SK-N-SH (cell line): ENCODE measurements around the gene COPE. TPM values are rescaled to one million over a fixed set of nuclear protein-coding genes. Genes with fewer than 3 reads are reported as not detected.

Experiments
- CTCF ChIA-PET: fragments of 300-600, 350-600 bp; formaldehyde crosslinking; extraction: SDS; loops from one replicate; lab custom pipeline; 2021; lab: Yijun Ruan, JAX
- POLR2A ChIA-PET: fragments of 350-600 bp; sonication (Branson Sonifier 250); formaldehyde crosslinking; extraction: SDS; loops from one replicate; lab custom pipeline; 2020; ENCODE audit warnings: antibody characterized with exemption, inconsistent platforms; lab: Yijun Ruan, JAX
- DNase-seq: peaks from one replicate; pipeline ENCODE4 v3.0.0; 2012
- H2AFZ ChIP-seq: fragments of 200-600 bp; sonication (generic); 2 replicates; pipeline ENCODE4 v1.8.1; 2016; ENCODE audit warnings: antibody characterized with exemption, mild to moderate bottlenecking, low read depth
- H3F3A ChIP-seq: fragments of 200-600 bp; sonication (generic); replicated peaks from 2 replicates; pipeline ENCODE3; 2016; ENCODE audit warnings: antibody characterized with exemption, mild to moderate bottlenecking; ENCODE audit not compliant: insufficient read depth
- H3K27ac ChIP-seq, 2 experiments: fragments of 200-500 bp in 1 of 2; fragments of 200-600 bp in 1 of 2; sonication (Bioruptor generic) in 1 of 2; sonication (generic), shearing (Covaris generic) in 1 of 2; 2 replicates each; pipeline versions ENCODE4 v1.5.1 to v1.6.1; 2014 to 2016; ENCODE audit warnings: low read depth in 2 of 2, inconsistent platforms in 1 of 2, low read length in 1 of 2, mild to moderate bottlenecking in 1 of 2, mixed read lengths in 1 of 2
- H3K27me3 ChIP-seq: fragments of 200-600 bp; sonication (generic), shearing (Covaris generic); 2 replicates; pipeline ENCODE4 v1.6.1; 2016; ENCODE audit warnings: mixed run types; ENCODE audit not compliant: insufficient read depth
- H3K36me3 ChIP-seq, 2 experiments: fragments of 200-500 bp in 1 of 2; fragments of 200-600 bp in 1 of 2; sonication (Bioruptor generic) in 1 of 2; sonication (generic) in 1 of 2; replicated peaks in 1 of 2; 2 replicates each; pipeline versions ENCODE3 to v1.5.1; 2014 to 2016; ENCODE audit warnings: low read length in 1 of 2, mild to moderate bottlenecking in 1 of 2; ENCODE audit not compliant: insufficient read depth in 2 of 2, control insufficient read depth in 1 of 2
- H3K4me1 ChIP-seq, 2 experiments: fragments of 200-500 bp in 1 of 2; fragments of 200-600 bp in 1 of 2; sonication (Bioruptor generic) in 1 of 2; sonication (generic), shearing (Covaris generic) in 1 of 2; 2 replicates each; pipeline versions ENCODE4 v1.5.1 to v1.6.1; 2014 to 2016; ENCODE audit warnings: low read depth in 1 of 2, low read length in 1 of 2, mixed run types in 1 of 2; ENCODE audit not compliant: insufficient read depth in 2 of 2, control insufficient read depth in 1 of 2
- H3K4me2 ChIP-seq: fragments of 200-600 bp; sonication (generic), shearing (Covaris generic); 2 replicates; pipeline ENCODE4 v1.6.1; 2017; ENCODE audit warnings: mixed run types
- H3K4me3 ChIP-seq, 2 experiments: fragments of 200-500 bp in 1 of 2; fragments of 200-600 bp in 1 of 2; sonication (Bioruptor generic) in 1 of 2; sonication (generic), shearing (Covaris generic) in 1 of 2; 2 replicates each; pipeline versions ENCODE4 v1.5.1 to v1.8.1; 2014 to 2016; ENCODE audit warnings: low read depth in 2 of 2, inconsistent platforms in 1 of 2, low read length in 1 of 2, mild to moderate bottlenecking in 1 of 2, mixed read lengths in 1 of 2, moderate library complexity in 1 of 2
- H3K79me2 ChIP-seq: fragments of 200-600 bp; sonication (generic); 2 replicates; pipeline ENCODE4 v1.8.1; 2017; ENCODE audit warnings: mild to moderate bottlenecking; ENCODE audit not compliant: insufficient read depth
- H3K9ac ChIP-seq: fragments of 200-600 bp; sonication (generic); 2 replicates; pipeline ENCODE4 v1.6.1; 2017; ENCODE audit warnings: mixed run types
- H3K9me2 ChIP-seq: fragments of 200-600 bp; sonication (generic); 2 replicates; pipeline ENCODE4 v1.6.1; 2017; ENCODE audit warnings: mixed run types
- H3K9me3 ChIP-seq: fragments of 200-600 bp; sonication (generic); 2 replicates; pipeline ENCODE4 v1.6.1; 2017; ENCODE audit warnings: mixed run types, mild to moderate bottlenecking, moderate library complexity
- H4K20me1 ChIP-seq: fragments of 200-600 bp; sonication (generic); 2 replicates; pipeline ENCODE4 v1.6.1; 2017; ENCODE audit warnings: mild to moderate bottlenecking, mixed run types; ENCODE audit not compliant: insufficient read depth
- EZH2phosphoT487 ChIP-seq: fragments of 200-600 bp; sonication (generic); IDR thresholded peaks from 2 replicates; pipeline ENCODE4 v1.6.1; 2017; ENCODE audit warnings: low read depth, mixed run types, mild to moderate bottlenecking, antibody characterized with exemption, moderate library complexity, borderline replicate concordance
- GABPA ChIP-seq: IDR thresholded peaks from 2 replicates; pipeline ENCODE4 v1.4.0; 2012; ENCODE audit warnings: low read depth, mild to moderate bottlenecking
- RXRA ChIP-seq: IDR thresholded peaks from 2 replicates; pipeline ENCODE4 v1.4.0; 2012; ENCODE audit warnings: low read depth, mild to moderate bottlenecking, borderline replicate concordance
- WGBS: methylation state at CpG from one replicate; pipeline ENCODE4 v1.1.6; 2017; ENCODE audit warnings: low lambda C conversion rate; 5-methylcytosine and 5-hydroxymethylcytosine counted together
- polyA plus RNA-seq, 3 experiments: library from polyadenylated mRNA; depleted of rRNA; stranded (reverse); fragments of >200 nt; gene quantifications; 2 replicates each; pipeline ENCODE4 v1.2.3, GENCODE V29; 2012
- TF ChIP-seq, protein P1 (sequence below): IDR thresholded peaks from 2 replicates; pipeline ENCODE4 v1.6.1; 2012; ENCODE audit warnings: mild to moderate bottlenecking, low read depth, low read length, moderate library complexity

COPE gene
- polyA plus RNA-seq, 1 of the 3 experiments (the other 2 are of a cell fraction), result 450 TPM

- POLR2A ChIA-PET, result interaction anchor here (1.4 kb wide), 1 partner anchor 14 kb away, joined by 3 read pairs; the partner anchor contains the start of genes COPE and DDX49
- TF ChIP-seq EZH2phosphoT487, result no peak
- no peaks in the 10 kb centered on the region for H3K9me2 ChIP-seq
- no peak overlapping the region for H3K9ac ChIP-seq
- H3F3A ChIP-seq, result no peaks in the 10 kb centered on the region
- WGBS, result 94% methylated on average over 10 of the region's 26 CpGs
- H3K4me1 ChIP-seq, result no peaks in the 10 kb centered on the region
- no peaks in the 10 kb centered on the region for H3K9me3 ChIP-seq
- H3K27ac ChIP-seq, result no peak overlapping the region
- H3K4me3 ChIP-seq, result no peak overlapping the region
- H3K79me2 ChIP-seq, result no peaks in the 10 kb centered on the region
- H2AFZ ChIP-seq, result no peak overlapping the region
- 0 out of 2 replicates have a peak, but pooled peaks cover under 1% of the 10 kb centered on the region for H4K20me1 ChIP-seq
- no peaks in the 10 kb centered on the region for H3K27me3 ChIP-seq
- CTCF ChIA-PET, result interaction anchor here (1.4 kb wide), 1 partner anchor 11 kb away, joined by 5 read pairs; no protein-coding TSS in a partner anchor
- peaks cover 10 to 56% of the 10 kb centered on the region in 2 experiments for H3K36me3 ChIP-seq
- no peak for DNase-seq
- no peak overlapping the region for H3K4me2 ChIP-seq
Measured at GRCh38 chr19:18905513-18906236, 13.5 kb downstream of the COPE start.

GRCh38 chr19:18905058-18905456 is 14.1 kb downstream of the COPE start:
- Histone ChIP-seq H3K9me2 (no peaks in the 10 kb centered on the region), H3K4me1 (no peaks in the 10 kb centered on the region), H4K20me1 (no peaks in the 10 kb centered on the region), H3K9me3 (no peaks in the 10 kb centered on the region), H3F3A (no peaks in the 10 kb centered on the region), H3K27ac (no peak overlapping the region), H3K4me2 (no peak overlapping the region), H3K36me3 (peaks cover 10 to 59% of the 10 kb centered on the region in 2 experiments), H2AFZ (no peak overlapping the region), H3K79me2 (no peaks in the 10 kb centered on the region), H3K27me3 (no peaks in the 10 kb centered on the region), H3K4me3 (no peak overlapping the region), H3K9ac (no peak overlapping the region)
- WGBS, result 96% methylated on average over 8 of the region's 8 CpGs
- ChIA-PET CTCF (interaction anchor here (1.4 to 2.9 kb wide), 3 partner anchors 9 to 82 kb away, joined by 4 to 11 read pairs (median 6); partner anchors contain the start of gene CERS1), POLR2A (interaction anchor here (1.4 kb wide), 1 partner anchor 14 kb away, joined by 3 read pairs; the partner anchor contains the start of genes COPE and DDX49)
- DNase-seq, result no peak
- TF ChIP-seq, protein P1, sequence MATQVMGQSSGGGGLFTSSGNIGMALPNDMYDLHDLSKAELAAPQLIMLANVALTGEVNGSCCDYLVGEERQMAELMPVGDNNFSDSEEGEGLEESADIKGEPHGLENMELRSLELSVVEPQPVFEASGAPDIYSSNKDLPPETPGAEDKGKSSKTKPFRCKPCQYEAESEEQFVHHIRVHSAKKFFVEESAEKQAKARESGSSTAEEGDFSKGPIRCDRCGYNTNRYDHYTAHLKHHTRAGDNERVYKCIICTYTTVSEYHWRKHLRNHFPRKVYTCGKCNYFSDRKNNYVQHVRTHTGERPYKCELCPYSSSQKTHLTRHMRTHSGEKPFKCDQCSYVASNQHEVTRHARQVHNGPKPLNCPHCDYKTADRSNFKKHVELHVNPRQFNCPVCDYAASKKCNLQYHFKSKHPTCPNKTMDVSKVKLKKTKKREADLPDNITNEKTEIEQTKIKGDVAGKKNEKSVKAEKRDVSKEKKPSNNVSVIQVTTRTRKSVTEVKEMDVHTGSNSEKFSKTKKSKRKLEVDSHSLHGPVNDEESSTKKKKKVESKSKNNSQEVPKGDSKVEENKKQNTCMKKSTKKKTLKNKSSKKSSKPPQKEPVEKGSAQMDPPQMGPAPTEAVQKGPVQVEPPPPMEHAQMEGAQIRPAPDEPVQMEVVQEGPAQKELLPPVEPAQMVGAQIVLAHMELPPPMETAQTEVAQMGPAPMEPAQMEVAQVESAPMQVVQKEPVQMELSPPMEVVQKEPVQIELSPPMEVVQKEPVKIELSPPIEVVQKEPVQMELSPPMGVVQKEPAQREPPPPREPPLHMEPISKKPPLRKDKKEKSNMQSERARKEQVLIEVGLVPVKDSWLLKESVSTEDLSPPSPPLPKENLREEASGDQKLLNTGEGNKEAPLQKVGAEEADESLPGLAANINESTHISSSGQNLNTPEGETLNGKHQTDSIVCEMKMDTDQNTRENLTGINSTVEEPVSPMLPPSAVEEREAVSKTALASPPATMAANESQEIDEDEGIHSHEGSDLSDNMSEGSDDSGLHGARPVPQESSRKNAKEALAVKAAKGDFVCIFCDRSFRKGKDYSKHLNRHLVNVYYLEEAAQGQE, result no peak
- TF ChIP-seq GABPA (no peak), RXRA (no peak)
